NCI-H526 treated with DMSO at 0.1 percent for 48 hours (cell line): ENCODE data around the gene MYLK.

Source experiments
- DNase-seq: peaks from one replicate; lab custom pipeline; 2025; lab: John Stamatoyannopoulos, UW

MYLK gene

DNA sequence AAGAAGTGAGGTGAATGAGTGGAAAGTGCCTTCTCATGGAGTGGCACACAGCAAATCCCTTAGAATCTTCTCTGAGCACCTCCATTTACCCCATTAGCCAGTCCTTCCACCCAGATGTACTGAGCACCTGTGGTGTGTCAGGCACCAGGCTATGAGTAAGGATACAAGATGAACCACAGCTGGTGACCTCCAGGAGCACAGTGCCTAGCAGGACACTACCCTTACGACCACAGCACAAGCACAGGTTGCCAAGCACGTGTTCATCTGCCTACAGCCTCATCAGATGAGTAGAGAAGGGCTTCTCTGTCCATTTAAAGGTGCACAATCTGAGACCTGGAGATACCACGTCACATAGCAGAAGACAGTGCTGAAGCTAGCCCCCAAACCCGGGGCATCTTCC lies 6.2 kb downstream of the MYLK start:
- no peak for DNase-seq

- DNase-seq = no peak
Observed at GRCh38 chr3:123877466-123877865, 6.7 kb downstream of the MYLK start.

GRCh38 chr3:123876858-123877257 lies 7.3 kb downstream of the MYLK start:
- no peak for DNase-seq

DNA sequence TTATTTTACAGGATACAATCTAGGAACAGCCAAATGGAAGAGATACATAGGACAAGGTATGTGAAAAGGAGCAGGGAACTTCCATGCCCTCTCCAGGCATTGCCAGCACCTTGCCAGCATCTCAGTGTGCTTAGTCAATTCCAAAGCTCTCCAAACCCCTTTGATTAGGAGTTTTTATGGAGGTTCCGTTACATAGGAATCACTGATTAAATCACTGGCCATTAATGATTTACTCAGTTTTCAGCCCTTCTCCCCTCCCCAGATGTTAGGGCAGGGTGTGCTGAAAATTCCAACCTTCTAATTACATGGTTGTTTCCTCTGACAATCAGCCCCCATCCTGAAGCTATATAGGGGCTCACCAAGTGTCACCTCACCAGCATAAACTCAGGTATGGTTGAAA lies 11.5 kb downstream of the MYLK start:
- DNase-seq = no peak

DNA sequence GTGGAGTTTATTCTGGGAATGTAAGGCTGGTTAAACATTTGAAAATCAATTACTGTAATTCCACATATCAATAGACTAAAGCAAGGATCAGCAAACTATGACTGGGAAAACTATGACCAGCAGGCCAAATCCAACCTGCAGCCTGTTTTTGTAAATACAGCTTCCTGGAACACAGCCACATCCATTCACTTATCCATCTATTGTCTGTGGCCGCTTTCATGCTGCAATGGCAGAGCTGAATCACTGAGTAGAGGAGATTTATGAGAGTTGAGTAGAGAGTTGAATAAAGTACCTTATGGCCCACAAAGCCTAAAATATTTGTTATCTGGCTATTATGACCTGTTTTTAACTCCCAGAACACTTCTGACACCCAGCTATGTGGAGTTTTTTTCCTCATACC lies 12.2 kb downstream of the MYLK start:
- DNase-seq = no peak

DNA sequence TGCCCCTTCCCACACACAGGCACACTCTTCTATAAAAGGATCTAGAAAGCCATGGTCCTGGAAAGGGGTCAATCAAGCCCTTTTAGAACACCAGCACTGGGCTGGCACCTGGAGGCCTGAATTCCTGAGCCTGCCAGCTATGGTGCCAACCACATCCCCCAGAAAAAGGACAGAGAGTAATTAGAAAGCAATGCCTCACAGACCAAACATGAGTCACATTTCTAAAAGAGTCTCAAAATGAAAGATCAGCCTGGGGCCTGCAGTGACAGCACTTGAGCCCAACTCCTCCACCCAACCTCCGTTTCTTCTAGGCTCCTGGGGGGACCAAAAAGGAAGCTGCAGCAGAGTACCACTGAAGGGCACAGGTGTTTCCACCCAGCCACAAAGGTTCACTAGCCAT lies 14.1 kb downstream of the MYLK start:
- DNase-seq = no peak

GRCh38 chr3:123869165-123869564 lies 15.0 kb downstream of the MYLK start:
- no peak for DNase-seq

DNA sequence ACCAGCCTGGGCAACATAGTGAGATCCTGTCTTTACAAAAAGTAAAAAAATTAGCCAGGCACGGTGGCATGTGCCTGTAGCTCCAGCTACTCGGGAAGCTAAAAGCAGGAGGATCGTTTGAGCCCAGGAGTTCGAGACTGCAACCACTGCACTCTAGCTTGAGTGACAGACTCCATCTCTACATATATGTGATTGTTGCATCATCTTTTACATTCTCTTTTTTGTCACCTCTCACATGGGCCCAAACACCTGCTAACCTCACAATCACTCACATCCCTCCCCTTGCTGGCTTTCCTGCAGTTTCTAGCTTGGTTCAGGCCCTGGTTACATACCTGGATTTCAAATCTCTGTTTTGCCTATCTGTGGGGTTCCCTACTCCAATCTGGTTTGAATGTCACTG lies 19.4 kb downstream of the MYLK start:
- no peak for DNase-seq

DNA sequence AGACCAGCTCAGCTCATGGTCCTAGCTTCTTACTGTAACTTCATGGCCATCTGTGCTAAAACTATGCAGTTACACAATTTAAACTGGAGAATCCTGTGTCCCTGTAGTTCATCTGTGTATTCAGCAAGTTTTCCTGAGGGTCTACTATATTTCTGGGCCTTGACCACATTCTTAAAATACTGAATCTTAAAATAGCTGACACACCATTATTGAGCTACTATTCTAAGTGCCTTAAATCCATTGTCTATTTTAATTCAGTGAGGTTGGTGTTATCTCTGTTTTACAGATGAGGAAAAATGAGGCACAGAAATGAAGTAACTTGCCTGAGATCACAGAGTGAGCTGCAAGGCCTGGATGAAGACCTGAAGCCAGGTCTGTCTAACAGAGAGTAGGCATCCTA lies 22.0 kb downstream of the MYLK start:
- DNase-seq = no peak

GRCh38 chr3:123861081-123861836 lies 22.9 kb downstream of the MYLK start:
- DNase-seq = no peak

- DNase-seq = no peak
Observed at GRCh38 chr3:123859177-123859576, 25.0 kb downstream of the MYLK start.

GRCh38 chr3:123854905-123855304 lies 29.2 kb downstream of the MYLK start:
- DNase-seq = no peak

GRCh38 chr3:123853686-123854372 lies 30.3 kb downstream of the MYLK start:
- no peak for DNase-seq

- no peak for DNase-seq
Observed at GRCh38 chr3:123847209-123847608, 36.9 kb downstream of the MYLK start.

- no peak for DNase-seq
Observed at GRCh38 chr3:123843668-123844067, 40.5 kb downstream of the MYLK start.

GRCh38 chr3:123842711-123843110 lies 41.4 kb downstream of the MYLK start:
- DNase-seq = no peak

GRCh38 chr3:123841476-123842238 lies 42.5 kb downstream of the MYLK start:
- DNase-seq = no peak

- DNase-seq = no peak
Observed at GRCh38 chr3:123840961-123841360, 43.2 kb downstream of the MYLK start.

- no peak for DNase-seq
Observed at GRCh38 chr3:123837858-123838257, 46.3 kb downstream of the MYLK start.

DNA sequence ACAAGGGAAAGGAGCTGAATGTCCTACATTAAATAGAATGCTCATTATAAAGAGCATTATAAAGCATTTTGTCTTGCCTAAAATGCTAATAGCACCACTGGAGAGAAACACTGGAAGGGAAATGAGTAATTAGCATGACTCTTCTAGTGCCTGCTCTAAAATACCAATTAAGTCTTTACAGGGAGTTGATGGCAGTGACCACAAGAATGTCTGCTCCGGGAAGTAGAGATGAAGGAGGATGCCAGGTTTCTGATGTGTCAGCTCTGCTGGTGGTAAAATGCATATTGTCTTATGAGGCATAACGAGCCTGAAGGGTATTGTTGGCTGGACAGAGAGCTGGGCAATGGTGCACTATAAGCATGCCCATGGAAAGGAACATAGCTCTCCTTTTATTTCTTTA lies 49.5 kb downstream of the MYLK start:
- DNase-seq = no peak

- no peak for DNase-seq
Observed at GRCh38 chr3:123833398-123833785, 50.7 kb downstream of the MYLK start.

- no peak for DNase-seq
Observed at GRCh38 chr3:123832692-123833397, 51.3 kb downstream of the MYLK start.
